Measurements from ENCODE around the gene DELE1. TPM values are rescaled to one million over a fixed set of nuclear protein-coding genes. Genes with fewer than 3 reads are reported as not detected.

DELE1 gene
- total and polyA plus RNA-seq, 4 donors: 23.2 to 49.0 (median 40.3) TPM

DNA sequence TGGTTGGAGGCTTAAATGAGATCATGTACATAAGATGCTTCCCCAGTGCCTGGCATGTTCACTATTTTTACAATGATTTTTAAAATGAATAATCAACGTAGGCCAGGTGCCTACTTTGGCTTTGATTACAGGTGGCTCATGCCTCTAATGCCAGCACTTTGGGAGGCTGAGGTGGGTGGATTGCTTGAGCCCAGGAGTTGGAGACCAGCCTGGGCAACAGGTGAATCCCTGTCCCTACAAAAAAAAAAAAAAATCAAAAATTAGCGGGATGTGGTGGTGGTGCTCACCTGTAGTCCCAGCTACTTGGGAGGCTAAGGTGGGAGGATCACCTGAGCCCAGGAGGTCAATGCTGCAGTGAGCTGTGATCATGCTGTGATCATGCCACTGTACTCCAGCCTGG is 25.1 kb downstream of the DELE1 start:
- no peak overlapping the region for H3K4me3 ChIP-seq (ENCODE audit: low read depth in 1 of 3, low read length in 3 of 3)
- no peaks in the 10 kb centered on the region for H3K9me3 ChIP-seq (ENCODE audit: control insufficient read depth in 4 of 4, low read length in 3 of 4)
- H3K36me3 ChIP-seq (ENCODE audit: control insufficient read depth in 4 of 4, insufficient read depth in 3 of 4, low read depth in 1 of 4, low read length in 3 of 4): no peaks in the 10 kb centered on the region
- no peaks in the 10 kb centered on the region for H3K4me1 ChIP-seq (ENCODE audit: control insufficient read depth in 4 of 4, insufficient read depth in 4 of 4, low read length in 3 of 4)
- DNase-seq (ENCODE audit: low spot score): no peak
- no peaks in the 10 kb centered on the region for H3K27me3 ChIP-seq (ENCODE audit: control insufficient read depth in 4 of 4, insufficient read depth in 4 of 4, low read length in 3 of 4)
- no peak overlapping the region for H3K9ac ChIP-seq (ENCODE audit: low read depth in 1 of 2, low read length in 2 of 2)
- TF ChIP-seq EGR1 (IDR thresholded peaks at IDR 0.05; ENCODE audit: low read depth in 2 of 2): no peak
- TF ChIP-seq NR2F2 (IDR thresholded peaks at IDR 0.05): no peak
- no peak for TF ChIP-seq RXRA (IDR thresholded peaks at IDR 0.05)
- TF ChIP-seq HNF4G (IDR thresholded peaks at IDR 0.05): no peak
- TF ChIP-seq FOXA1 (IDR thresholded peaks at IDR 0.05): no peak
- no peak for TF ChIP-seq YY1 (IDR thresholded peaks at IDR 0.05)
- TF ChIP-seq, protein P1, sequence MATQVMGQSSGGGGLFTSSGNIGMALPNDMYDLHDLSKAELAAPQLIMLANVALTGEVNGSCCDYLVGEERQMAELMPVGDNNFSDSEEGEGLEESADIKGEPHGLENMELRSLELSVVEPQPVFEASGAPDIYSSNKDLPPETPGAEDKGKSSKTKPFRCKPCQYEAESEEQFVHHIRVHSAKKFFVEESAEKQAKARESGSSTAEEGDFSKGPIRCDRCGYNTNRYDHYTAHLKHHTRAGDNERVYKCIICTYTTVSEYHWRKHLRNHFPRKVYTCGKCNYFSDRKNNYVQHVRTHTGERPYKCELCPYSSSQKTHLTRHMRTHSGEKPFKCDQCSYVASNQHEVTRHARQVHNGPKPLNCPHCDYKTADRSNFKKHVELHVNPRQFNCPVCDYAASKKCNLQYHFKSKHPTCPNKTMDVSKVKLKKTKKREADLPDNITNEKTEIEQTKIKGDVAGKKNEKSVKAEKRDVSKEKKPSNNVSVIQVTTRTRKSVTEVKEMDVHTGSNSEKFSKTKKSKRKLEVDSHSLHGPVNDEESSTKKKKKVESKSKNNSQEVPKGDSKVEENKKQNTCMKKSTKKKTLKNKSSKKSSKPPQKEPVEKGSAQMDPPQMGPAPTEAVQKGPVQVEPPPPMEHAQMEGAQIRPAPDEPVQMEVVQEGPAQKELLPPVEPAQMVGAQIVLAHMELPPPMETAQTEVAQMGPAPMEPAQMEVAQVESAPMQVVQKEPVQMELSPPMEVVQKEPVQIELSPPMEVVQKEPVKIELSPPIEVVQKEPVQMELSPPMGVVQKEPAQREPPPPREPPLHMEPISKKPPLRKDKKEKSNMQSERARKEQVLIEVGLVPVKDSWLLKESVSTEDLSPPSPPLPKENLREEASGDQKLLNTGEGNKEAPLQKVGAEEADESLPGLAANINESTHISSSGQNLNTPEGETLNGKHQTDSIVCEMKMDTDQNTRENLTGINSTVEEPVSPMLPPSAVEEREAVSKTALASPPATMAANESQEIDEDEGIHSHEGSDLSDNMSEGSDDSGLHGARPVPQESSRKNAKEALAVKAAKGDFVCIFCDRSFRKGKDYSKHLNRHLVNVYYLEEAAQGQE (IDR thresholded peaks at IDR 0.05): no peak
- TF ChIP-seq GABPA (IDR thresholded peaks at IDR 0.05 in 1 of 2, conservative IDR thresholded peaks at IDR 0.05 in 1 of 2): no peak
- TF ChIP-seq TAF1 (conservative IDR thresholded peaks at IDR 0.05): no peak
- no peak for TF ChIP-seq JUND (IDR thresholded peaks at IDR 0.05)
- no peak for TF ChIP-seq FOXA2 (IDR thresholded peaks at IDR 0.05)
- TF ChIP-seq HNF4A (conservative IDR thresholded peaks at IDR 0.05): no peak
- TF ChIP-seq SP1 (IDR thresholded peaks at IDR 0.05): no peak
- TF ChIP-seq, protein P2, sequence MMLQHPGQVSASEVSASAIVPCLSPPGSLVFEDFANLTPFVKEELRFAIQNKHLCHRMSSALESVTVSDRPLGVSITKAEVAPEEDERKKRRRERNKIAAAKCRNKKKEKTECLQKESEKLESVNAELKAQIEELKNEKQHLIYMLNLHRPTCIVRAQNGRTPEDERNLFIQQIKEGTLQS (IDR thresholded peaks at IDR 0.05): no peak
- no peak for TF ChIP-seq RAD21 (IDR thresholded peaks at IDR 0.05)
- no peak for TF ChIP-seq ZBTB33 (IDR thresholded peaks at IDR 0.05)
- TF ChIP-seq, protein P3, sequence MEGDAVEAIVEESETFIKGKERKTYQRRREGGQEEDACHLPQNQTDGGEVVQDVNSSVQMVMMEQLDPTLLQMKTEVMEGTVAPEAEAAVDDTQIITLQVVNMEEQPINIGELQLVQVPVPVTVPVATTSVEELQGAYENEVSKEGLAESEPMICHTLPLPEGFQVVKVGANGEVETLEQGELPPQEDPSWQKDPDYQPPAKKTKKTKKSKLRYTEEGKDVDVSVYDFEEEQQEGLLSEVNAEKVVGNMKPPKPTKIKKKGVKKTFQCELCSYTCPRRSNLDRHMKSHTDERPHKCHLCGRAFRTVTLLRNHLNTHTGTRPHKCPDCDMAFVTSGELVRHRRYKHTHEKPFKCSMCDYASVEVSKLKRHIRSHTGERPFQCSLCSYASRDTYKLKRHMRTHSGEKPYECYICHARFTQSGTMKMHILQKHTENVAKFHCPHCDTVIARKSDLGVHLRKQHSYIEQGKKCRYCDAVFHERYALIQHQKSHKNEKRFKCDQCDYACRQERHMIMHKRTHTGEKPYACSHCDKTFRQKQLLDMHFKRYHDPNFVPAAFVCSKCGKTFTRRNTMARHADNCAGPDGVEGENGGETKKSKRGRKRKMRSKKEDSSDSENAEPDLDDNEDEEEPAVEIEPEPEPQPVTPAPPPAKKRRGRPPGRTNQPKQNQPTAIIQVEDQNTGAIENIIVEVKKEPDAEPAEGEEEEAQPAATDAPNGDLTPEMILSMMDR (IDR thresholded peaks at IDR 0.05; ENCODE audit: low read depth, low read length, missing input control): no peak
- TF ChIP-seq MAX (IDR thresholded peaks at IDR 0.05): no peak
- WGBS: 93% methylated on average over 2 of the region's 2 CpGs
- no peak overlapping the region for H3K27ac ChIP-seq (ENCODE audit: low read depth in 1 of 2, low read length in 2 of 2)

All from liver (tissue), 9 donors.